ENCODE measurements around the gene DEPDC7.
A peak's percentile ranks its signal among the peaks of the same experiment; 100 is the strongest.

The DEPDC7 gene

DNA sequence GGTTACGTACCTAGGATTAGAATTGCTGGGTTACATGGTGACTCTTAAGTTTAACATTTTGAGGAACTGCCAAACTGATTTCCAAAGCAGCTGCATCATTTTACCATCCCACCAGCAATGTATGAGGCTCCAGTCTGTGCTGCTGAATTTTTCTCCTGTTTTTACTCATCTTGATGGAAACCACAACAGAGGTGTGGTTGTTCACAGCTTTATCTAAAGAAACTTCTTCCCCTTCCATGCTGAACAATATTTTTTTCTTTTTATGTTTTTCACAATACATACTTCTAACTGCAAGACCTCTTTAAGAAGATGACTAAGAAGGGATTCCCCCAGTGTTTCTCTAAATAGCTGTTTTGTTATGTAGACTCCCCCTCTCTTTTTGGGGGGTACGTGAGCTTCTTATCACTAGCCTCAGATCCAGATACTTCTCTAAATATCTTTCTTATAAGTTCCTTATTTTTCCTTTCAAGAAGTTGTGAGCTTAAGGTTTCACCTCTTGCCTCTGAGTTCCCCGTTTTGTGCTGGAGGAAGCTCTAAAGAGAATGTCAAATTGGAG lies 47.7 kb downstream of the DEPDC7 start:
- no peak for DNase-seq

DNA sequence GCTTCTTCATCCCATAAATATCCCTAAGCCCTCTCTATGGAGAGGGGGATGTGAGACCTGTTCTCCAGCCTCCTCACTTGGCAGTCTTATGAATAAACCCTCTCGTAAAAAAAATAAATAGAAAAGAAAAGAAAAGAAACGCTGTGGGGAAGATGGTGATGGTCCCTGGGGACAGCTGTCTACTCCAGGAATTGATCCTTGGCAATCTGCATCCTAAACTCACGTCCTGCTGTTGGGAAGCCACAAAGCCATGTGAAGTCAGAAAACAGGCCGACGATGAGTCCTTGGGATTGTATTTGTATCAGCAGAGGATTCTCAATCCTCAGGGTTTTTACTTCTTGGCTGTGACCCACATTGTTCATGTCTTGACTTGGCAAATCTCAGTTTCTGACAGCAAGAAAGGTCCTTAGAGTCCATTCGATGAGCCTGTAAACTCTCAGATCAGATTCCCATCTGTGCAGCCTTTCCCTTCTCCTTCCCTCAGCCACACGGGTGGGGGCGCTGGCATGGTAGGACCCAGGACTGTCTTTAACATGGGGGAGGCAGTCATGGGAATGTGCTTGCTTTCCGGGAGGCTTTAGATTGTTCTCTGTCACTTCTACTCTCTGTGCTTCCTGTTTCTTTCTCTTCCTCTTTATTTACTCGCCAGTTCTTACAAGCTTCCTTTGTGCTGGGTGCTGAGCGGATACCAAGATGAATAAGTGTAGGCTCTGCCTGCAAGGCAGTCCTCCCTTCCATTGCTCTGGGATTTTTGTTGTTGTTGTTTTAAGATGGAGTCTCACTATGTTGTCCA lies 48.6 kb downstream of the DEPDC7 start:
- DNase-seq, result no peak

DNA sequence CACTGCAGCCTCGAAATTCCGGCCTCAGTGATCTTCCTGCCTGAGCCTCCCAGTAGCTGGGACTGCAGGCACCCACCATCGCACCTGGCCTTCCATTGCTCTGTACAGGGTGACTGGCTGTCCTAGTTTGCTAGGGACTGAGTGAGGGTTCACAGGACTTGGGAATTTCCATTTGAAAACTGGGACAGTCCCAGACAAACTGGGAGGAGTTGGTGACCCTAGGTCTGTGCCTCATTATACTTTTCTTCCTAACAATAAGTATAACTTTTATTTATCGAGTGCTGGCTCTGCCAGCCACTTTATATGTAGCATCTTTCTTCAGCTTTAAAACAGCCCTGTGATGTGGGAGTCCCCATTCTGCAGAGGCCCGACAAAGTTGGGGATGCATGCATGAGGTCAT lies 49.2 kb downstream of the DEPDC7 start:
- no peak for DNase-seq

DNA sequence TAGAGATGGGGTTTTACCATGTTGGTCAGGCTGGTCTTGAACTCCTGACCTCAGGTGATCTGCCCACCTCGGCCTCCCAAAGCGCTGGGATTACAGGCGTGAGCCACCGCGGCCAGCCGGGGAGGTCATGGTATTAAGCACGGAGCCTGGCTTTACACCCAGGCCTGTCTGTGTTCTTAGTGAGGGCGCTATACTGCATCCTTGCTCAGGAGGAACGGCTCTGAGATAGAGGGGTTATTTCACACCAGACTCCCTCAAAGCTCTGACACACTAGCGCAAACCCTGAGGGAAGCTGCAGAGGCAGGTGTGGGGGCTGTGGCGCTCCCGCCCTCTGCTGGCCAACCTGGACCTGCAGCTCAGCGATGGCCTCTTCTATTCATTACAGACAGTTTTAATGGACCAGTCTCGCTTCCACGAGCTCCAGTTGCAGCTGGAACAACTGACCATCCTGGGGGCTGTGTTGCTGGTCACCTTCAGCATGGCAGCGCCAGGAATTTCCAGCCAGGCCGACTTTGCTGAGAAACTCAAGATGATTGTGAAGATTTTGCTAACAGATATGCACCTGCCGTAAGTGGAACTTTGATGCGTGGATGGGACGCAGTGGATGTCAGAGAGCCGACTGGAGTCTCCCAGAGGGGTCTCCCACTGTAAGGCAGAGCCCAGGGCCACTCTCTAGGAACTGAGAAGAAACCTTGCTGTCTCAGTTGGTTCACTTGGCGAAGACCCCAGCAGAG lies 49.9 kb downstream of the DEPDC7 start:
- peak; percentile 78 to 95 for DNase-seq

DNA sequence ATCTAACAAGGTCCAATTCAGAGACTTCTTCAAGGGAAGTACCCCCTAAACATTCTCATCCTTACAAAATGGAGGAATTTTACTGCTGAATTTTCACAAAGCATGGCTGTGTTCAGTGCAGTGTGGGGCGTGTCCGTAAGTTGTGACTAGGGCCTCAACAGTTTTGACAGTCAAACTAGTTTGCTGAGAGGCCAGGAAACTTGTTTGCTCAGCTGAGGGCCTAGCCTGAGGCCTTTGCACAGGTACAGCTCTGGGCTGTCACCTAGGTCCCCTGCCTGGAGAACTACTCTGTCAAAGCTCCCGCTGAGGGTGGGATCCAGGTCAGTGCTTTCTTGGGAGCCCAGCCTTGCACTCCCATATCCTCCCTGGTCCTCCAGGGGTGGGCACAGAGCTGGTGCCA lies 51.6 kb downstream of the DEPDC7 start:
- peak; percentile 96 to 99 for DNase-seq

DNA sequence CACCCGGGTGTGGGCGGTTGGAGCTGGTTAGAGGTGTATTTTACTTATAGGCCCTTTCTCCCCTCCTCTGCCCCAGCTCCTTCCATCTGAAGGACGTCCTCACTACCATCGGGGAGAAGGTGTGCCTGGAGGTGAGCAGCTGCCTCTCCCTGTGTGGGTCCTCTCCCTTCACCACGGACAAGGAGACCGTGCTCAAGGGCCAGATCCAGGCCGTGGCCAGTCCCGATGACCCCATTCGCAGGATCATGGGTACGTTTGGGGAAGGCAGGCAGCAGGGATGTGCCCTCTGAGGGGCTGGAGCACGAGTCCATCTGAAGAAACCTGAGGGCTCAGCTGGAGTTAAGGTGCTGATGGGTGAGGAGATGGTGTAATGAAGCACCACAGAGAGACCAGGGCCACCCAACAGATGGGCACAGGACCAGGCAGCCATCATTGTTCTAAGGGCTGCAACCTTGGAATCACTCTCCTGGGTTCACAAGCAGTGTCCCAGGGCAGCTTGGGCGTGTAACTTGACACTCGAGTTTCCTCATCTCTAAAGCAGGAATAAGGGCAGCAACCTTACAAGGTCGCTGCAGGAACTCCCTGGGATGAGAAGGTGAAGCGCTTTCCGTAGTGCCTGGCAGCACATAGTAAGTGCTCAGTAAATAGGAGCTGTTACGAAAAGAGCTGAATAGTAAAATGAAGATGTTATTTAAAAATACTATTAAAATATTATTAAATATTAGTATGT lies 53.1 kb downstream of the DEPDC7 start:
- DNase-seq, result no peak

DNA sequence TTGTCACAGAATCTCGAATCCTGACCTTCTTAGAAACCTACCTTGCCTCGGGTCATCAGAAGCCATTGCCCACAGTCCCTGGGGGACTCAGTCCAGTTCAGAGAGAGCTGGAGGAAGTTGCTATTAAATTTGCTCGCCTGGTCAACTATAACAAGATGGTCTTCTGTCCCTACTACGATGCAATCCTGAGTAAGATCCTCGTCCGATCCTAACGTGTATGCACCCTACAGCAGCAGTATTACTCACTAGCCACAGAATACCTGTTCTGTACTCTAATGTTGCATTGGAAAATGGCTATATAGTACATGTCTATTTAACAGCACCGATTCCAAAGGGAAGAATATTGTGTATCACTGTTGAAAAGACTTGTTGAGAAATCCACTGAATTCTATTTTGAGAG lies 56.8 kb downstream of the DEPDC7 start:
- no peak for DNase-seq

Measured in NCI-H526 (cell line).